ENCODE data around the gene TTC9. TPM values are rescaled to one million over a fixed set of nuclear protein-coding genes. Genes with fewer than 3 reads are reported as not detected.

The TTC9 gene
- total RNA-seq, 1 donor from 2014 or later, result 0.70 TPM

- intact Hi-C loops (cut with DNase I), result loop anchor here (5.0 kb wide), 1 partner anchor 37 kb away; no protein-coding TSS in a partner anchor
- DNase-seq (ENCODE audit: missing footprints) (no peak), ATAC-seq (no peak)
These were observed 23.2 kb downstream of the TTC9 start for GRCh38 chr14:70664698-70665447.

DNA sequence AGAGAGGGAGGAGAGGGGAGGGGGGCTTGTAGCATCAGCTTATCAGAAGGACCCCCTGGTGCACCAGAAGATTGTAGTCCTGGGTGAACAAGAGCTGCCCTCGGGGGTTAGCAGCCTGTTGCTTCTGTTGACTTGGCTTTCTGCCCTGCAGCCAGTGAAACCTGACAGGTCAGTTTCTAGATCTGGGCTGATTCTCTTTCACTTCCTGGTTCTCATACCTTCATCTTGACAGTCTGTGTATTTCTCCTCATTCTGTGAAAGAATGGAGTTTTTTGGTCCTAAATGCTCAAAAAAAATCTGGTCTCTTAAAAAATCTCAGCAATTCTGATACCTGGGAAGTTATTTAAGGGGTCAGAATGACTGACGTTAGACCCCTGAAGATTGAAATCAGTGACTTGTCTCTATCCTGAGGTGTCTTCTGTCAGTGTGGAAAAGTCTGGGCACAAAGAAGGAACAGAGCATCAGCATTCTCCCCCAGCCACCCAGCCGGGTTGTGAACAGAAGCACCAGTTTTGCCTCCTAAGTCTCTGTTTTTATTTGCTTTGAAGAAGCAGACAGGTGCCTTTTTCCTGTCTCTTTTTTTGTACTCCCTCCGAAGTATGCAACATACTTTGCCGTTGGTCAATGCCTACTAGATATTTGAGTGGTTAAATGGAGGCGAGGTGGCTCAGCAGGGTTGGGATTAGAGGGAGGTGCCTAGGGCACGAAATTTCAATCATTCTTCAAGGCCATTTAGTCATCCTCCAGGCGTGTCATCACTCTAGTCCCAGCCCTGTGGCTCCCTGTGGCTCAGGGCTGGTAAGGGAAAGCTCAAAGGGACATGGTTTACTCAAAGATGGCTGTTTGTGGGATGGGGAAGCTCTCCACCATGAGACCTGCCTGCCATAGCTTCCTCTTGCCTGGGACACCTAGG lies 24.0 kb downstream of the TTC9 start:
- ATAC-seq, result no peak
- DNase-seq (ENCODE audit: missing footprints), result no peak
- intact Hi-C loops (cut with DNase I), result no loop called here

GRCh38 chr14:70666361-70666686 lies 24.6 kb downstream of the TTC9 start:
- intact Hi-C loops (cut with DNase I), result no loop called here
- DNase-seq (ENCODE audit: missing footprints) (no peak), ATAC-seq (no peak)

GRCh38 chr14:70670992-70671651 lies 29.4 kb downstream of the TTC9 start:
- DNase-seq (ENCODE audit: missing footprints) (no peak), ATAC-seq (no peak)
- intact Hi-C loops (cut with DNase I), result no loop called here

DNA sequence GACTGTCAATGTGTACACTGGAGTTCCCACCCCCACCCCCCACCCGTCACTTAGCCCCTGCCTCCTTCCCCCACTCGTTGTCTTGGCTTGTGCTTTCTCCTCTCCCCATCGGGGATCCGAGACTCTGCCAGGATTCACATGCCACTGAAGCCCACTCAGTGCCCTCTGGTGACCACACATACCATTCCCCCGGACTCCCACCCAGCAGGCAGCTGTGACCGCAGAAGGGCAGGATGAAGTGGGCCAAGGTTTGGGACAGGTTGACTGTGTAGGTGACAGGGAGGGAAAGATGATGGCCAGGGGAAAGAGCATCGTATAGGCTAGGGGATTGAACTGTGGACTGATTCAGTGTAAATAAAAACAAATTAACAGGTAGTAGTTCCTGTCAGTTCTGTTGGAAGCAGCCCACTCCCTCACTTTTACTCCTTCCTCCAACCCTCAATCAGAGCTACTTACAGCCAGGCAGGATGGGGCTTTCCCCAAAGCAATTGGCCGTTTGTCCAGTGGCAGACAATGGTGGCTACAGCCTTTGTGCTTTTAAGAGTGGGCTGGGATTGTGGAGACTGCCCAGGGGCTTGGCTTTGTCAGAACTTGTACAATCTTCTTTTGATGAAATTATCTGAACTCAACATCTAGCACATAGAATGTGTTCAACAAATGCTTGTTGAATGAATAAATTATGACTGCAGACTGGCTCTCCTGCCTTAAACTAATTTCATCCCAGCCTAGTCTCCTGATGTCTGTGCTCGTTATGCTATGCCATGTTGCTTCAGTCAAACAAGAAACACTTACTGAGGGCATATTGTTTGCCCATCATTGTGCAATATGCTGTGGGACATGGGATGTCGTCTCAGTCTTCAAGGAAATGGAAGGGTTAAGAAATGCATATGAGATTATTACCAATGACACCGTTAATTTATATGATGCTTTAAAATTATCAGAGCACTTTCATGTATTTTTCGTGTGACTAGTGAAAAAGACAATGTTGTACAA lies 30.2 kb downstream of the TTC9 start:
- DNase-seq (ENCODE audit: missing footprints), result no peak
- ATAC-seq, result no peak
- intact Hi-C loops (cut with DNase I), result no loop called here

GRCh38 chr14:70677341-70677740 lies 35.6 kb downstream of the TTC9 start:
- intact Hi-C loops (cut with DNase I), result no loop called here
- ATAC-seq, result no peak
- no peak for DNase-seq (ENCODE audit: missing footprints)

DNA sequence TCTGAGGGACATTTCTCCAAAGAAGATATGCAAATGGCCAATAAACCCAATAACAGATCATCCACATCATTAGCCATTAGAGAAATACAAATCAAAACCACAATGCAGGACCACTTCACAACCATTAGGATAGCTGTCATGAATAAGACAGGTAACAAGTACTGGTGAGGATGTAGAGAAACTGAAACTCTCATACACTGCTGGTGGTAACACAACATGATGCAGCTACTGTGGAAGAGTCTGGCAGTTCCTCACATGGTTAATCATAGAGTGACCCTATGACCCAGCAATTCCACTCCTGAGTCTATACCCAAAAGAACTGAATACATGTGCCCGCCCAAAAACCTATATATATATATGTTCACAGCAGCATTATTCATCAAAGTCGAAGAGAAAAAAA lies 39.0 kb downstream of the TTC9 start:
- DNase-seq (ENCODE audit: missing footprints) (no peak), ATAC-seq (no peak)
- intact Hi-C loops (cut with DNase I), result no loop called here

- ATAC-seq (no peak), DNase-seq (ENCODE audit: missing footprints) (no peak)
- intact Hi-C loops (cut with DNase I), result no loop called here
These were observed 42.3 kb downstream of the TTC9 start for GRCh38 chr14:70683983-70684382.

DNA sequence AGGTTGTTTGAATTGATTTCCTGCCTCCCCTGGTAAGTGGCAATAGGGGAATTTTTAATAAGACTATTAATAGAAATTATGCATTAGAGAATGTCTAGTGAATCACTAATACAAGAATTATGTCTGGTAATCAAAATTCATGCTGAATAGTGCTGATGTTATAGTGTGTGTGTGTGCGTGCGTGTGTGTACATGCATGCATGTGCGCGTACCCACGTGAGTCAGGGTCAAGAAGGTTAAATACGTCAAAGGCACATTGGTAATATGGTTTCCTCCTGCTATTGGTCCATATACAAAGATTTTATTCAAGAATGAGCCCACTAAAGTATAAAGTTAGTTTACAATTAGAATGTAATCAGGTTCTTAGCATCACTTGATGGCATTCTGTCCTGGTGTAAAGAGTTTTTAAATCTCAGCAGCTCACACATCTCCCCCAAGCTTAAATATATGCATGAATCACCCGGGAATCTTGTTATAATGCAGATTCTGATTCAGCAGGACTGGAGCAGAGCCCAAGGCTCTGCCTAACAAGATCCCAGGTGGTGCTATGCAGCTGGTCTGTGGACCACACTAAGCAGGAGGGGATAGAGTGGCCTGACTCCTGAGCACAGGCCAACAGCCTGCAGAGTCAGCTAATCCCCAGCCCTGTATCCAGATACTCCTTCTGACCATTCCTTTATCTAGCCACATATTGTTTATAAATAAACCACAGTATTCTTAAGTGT lies 43.9 kb downstream of the TTC9 start:
- DNase-seq (ENCODE audit: missing footprints) (no peak), ATAC-seq (no peak)
- intact Hi-C loops (cut with DNase I), result no loop called here

GRCh38 chr14:70692210-70692609 lies 50.5 kb downstream of the TTC9 start:
- intact Hi-C loops (cut with DNase I), result no loop called here
- ATAC-seq (peak; percentile 34), DNase-seq (ENCODE audit: missing footprints) (peak; percentile 74)

DNA sequence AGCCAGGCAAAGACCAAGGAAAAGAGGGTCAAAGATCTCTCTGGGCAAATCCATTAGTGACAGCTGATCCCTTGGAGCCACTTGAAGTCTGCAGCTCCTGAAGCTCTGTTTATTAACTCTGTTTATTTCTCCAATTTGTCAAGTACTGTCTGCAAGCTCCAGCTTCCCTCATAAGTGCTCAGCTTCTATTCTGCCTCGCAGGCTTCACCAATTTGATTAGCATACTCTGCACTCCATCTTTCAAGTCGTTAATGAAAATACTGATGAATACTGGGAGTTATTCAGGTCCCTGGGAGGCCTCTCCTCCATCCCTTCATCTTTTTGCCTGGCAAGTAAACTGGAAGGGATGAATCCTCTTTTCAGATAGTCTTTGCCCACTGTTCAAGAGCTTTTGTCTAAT lies 54.3 kb downstream of the TTC9 start:
- DNase-seq (ENCODE audit: missing footprints) (no peak), ATAC-seq (no peak)
- intact Hi-C loops (cut with DNase I), result no loop called here

- ATAC-seq (no peak), DNase-seq (ENCODE audit: missing footprints) (no peak)
- intact Hi-C loops (cut with DNase I), result no loop called here
These were observed 56.0 kb downstream of the TTC9 start for GRCh38 chr14:70697701-70698100.

GRCh38 chr14:70698288-70698687 lies 56.6 kb downstream of the TTC9 start:
- ATAC-seq (peak; percentile 50), DNase-seq (ENCODE audit: missing footprints) (peak; percentile 59)
- intact Hi-C loops (cut with DNase I), result no loop called here

GRCh38 chr14:70699646-70700045 lies 57.9 kb downstream of the TTC9 start:
- DNase-seq (ENCODE audit: missing footprints) (no peak), ATAC-seq (no peak)
- intact Hi-C loops (cut with DNase I), result loop anchor here (5.0 kb wide), 2 partner anchors 37 to 57 kb away; partner anchors contain the start of gene TTC9

DNA sequence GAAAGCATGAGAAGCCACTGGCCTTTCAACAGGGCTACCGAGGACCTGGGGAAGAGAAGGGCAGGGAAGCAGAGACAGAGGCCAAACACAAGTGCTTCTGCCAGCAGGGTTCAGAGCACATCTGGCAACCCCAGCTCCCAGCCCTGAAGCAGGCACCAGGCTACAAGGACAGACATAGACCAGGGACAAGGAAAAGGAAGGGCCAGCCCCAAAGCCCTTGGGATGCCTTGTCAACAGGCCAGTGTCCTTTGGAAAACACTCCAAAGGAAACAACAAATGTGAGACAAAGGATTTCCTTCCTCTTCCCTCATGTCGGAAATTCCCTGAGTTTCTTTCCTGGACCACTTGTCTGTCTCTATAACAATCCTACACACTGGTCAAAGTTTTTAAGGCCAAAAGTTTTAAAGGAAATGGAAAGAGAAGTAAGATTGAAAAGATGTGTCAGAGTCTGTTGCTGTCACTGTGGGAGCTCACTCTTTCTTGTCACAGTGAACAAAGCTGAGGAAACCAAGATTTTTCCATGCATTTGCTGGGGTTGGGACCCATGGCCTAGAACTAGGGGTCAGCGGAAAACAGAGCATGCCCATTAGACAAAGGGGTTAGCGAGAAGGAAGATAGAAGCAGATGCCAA lies 59.4 kb downstream of the TTC9 start:
- DNase-seq (ENCODE audit: missing footprints) (peak; percentile 34), ATAC-seq (no peak)
- intact Hi-C loops (cut with DNase I), result loop anchor here (5.0 kb wide), 2 partner anchors 39 to 59 kb away; partner anchors contain the start of gene TTC9

DNA sequence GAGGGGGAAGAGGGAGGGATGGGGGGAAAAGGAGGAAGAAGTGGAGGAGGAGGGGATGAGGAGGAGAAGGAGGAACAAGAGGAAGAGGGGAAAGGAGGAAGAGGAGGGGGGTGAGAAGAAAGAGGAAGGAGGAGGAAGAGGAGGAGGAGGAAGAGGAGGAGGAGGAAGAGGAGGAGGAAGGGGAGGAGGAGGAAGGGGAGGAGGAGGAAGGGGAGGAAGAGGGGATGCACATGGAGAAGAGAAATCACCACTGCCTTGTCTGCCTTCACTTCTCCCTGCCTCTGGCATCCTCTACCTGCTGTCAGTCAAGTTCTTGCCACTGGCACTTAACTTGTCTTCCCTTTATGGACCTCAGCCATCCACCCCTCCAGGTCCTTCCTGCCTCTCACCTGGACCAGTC lies 59.9 kb downstream of the TTC9 start:
- no peak for DNase-seq (ENCODE audit: missing footprints)
- intact Hi-C loops (cut with DNase I), result loop anchor here (5.0 kb wide), 2 partner anchors 39 to 59 kb away; partner anchors contain the start of gene TTC9
- ATAC-seq, result no peak

GRCh38 chr14:70702161-70702560 lies 60.4 kb downstream of the TTC9 start:
- no peak for ATAC-seq
- no peak for DNase-seq (ENCODE audit: missing footprints)
- intact Hi-C loops (cut with DNase I), result loop anchor here (5.0 kb wide), 2 partner anchors 40 to 60 kb away; partner anchors contain the start of gene TTC9
